DMS153 treated with DMSO at 0.1 percent for 48 hours (cell line): ENCODE data around the gene HOXB1.
"Not testable (repeated sequence)": the region's sequence is repeated elsewhere in the genome, so short reads cannot be mapped to it uniquely, and the experiment has no call there.

Experiments used
- DNase-seq: peaks from one replicate; lab custom pipeline; 2025; ENCODE audit not compliant: unreplicated experiment; lab: John Stamatoyannopoulos, UW

The HOXB1 gene

GRCh38 chr17:48499735-48500434 is 30.9 kb downstream of the HOXB1 start:
- no peak for DNase-seq

GRCh38 chr17:48499248-48499647 is 31.6 kb downstream of the HOXB1 start:
- no peak for DNase-seq

DNA sequence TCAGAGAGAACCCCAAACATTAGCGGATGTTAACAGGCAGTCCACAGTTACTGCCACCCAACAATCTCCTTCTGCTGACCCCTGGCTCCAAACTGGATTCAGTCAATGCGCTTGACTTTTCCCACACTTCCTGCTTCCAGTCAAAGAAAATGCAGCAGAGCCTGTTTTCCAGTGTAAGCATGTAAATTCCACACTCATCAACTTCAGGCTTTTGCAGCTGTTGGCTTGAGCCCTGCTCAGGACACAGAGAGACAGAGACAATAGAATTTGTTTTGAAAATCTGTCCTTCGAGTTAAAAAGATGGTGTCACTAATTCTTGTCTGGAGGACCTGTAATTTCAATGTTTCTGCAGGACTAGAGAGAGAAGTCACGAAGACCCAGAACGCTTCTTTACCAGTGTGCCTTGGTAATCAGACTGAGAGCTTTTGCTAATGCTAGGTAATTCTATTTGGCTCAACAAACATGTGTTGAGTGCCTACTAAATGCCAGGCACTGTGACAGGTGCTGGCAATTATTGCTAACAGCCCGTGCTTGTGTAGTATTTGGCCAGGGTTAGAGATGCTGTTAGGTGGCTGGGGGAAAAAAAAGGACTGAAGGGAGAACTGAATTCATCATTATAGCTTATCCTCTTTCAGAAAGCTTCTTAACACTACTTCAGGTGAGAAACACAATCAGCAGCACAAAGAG is 32.5 kb downstream of the HOXB1 start:
- no peak for DNase-seq

DNA sequence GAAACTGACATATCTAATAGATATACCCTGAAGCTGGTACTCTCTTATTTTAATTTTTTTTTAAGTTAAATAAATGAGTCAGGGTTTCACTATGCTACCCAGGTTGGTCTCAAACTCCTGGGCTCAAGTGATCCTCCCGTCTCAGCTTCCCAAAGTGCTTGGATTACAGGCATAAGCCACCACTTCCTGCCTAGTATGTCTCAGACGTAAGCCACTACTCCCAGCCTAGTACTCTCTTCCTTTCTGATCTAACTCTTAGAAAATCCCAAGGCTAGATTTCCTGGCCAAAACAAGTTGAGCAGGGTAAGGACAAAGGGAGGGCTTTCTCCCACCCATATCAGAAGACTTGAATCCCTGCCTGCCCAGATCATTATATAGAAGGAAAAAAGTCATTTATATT is 33.7 kb downstream of the HOXB1 start:
- no peak for DNase-seq

GRCh38 chr17:48494335-48494734 is 36.5 kb downstream of the HOXB1 start:
- no peak for DNase-seq

DNA sequence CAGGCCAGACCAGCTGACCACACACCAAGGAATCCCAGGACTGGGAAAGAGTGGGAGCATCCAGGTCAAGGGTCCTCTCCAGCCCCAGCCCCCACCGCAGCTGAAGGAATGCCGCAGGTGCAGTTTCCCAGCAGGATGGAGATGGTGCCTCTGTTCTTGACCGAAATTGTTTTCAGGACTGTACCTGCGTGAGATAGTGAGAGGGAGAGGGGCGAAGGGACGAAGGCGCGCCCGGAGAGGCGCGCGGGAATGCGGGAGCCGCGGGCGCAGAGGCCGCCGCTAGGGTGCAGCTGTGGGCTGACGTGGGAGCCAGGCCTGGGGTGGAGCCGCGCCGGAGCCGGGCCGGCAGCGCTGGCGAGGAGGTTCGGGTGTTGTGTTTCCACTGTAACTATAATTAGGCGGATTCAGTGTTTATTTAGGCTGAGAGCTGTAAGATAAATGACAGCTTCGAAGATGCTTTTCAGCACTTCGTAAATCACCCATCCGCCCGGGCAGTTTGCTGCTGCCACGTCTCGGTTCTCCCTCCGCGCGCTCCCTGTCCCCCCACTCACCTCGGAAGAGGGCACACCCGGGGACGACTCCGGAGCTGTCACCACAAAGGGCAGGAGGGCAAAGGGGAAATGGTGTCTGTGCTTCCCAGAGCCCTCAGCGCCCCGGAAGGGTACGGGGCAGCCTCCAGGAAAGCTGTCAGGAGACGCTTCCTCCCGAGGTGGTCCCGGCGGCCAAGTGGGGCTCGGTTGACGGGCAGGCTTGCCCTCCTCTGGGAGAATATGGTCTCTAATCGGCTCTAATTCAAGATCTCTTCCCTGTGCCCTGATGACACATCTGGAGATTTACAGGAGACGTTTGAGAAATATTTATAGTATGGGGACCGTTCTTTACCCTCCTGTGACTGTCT is 38.2 kb downstream of the HOXB1 start:
- peak; percentile 76 for DNase-seq

DNA sequence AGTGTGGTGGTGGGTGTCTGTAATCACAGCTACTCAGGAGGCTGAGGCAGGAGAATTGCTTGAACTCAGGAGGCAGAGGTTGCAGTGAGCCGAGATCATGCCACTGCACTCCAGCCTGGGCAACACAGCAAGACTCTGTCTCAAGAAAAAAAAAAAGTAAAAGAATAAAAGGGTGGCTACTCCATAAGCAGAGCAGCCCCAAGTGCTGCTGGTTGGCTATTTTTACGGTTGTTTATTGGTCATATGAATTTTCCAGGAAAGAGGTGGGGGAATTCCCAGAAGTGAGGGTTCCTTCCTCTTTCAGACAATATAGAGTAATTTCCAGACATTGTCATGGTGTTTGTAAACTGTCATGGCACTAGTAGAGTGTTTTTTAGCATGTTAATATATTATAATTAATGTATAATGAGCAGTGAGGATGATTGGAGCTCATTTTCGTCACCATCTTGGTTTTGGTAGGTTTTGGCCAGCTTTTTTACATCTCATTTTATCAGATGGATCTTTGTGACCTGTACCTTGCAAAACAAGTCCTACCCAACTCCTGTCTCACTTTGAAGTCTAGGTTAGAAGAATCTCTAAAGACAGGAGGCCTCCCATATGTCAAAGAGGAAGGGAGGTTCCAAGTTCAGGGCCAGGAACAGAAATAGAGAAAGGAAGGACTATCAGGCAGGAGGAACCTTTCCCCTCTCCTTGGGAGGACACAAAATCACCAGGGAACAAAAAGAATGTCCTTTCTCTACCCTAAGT is 39.1 kb downstream of the HOXB1 start:
- DNase-seq: no peak

- DNase-seq: no peak
These were observed 40.3 kb downstream of the HOXB1 start for GRCh38 chr17:48490451-48490892.

- no peak for DNase-seq
These were observed 41.0 kb downstream of the HOXB1 start for GRCh38 chr17:48489781-48490180.

GRCh38 chr17:48488548-48489106 is 42.2 kb downstream of the HOXB1 start:
- DNase-seq: no peak

DNA sequence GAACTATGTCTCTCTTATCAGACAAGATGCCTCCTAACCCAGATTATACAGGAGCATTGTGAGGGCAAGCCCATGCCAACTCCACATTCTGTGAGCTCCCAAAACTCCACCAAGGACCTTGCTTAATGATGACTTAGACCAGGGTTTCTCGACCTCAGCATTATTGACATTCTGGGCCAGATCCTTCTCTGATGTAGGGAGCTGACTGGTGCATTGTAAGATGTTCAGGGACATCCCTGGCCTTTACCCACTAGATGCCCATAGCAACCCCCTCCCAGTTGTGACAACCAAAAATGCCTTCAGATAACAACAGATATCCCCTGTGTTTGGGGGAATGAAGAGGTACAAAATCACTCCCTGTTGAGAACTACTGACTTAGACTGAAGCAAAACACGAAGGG is 43.6 kb downstream of the HOXB1 start:
- no peak for DNase-seq

- DNase-seq: no peak
These were observed 44.3 kb downstream of the HOXB1 start for GRCh38 chr17:48486557-48486956.

GRCh38 chr17:48484850-48485249 is 46.0 kb downstream of the HOXB1 start:
- DNase-seq: no peak

GRCh38 chr17:48484256-48484655 is 46.6 kb downstream of the HOXB1 start:
- no peak for DNase-seq

DNA sequence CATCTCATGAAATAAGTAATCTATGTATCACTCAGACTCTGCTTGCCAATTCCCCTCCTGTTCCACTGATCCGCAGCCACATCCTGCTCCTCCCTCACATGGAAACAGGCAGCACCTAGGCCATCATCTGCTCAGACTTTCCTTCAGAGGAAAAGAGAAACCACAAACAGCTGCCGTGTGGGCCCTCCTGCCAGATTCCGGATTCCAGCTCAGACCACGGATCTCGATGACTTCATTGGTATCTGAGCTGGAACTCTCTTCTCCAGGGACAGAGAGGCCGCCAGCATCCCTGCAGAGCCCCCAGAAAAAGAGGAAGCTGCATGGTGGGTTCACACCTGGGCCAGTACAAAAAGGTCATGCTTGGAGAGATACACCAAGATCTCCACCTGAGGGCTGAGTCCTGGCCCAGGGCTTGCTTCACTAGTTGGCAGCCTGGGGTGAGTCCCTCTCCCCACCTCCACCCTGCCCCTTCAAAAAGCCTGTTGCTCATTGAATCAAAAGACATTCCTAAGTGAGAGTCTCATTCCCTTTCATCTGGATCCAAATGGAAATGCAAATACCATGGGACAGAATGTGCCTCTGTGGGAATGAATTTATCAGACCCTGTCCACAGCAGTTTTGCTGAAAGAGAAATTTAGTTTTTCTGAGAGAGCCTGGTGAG is 47.2 kb downstream of the HOXB1 start:
- no peak for DNase-seq

GRCh38 chr17:48483004-48483403 is 47.8 kb downstream of the HOXB1 start:
- no peak for DNase-seq

GRCh38 chr17:48482301-48482700 is 48.5 kb downstream of the HOXB1 start:
- DNase-seq: not testable (repeated sequence)

DNA sequence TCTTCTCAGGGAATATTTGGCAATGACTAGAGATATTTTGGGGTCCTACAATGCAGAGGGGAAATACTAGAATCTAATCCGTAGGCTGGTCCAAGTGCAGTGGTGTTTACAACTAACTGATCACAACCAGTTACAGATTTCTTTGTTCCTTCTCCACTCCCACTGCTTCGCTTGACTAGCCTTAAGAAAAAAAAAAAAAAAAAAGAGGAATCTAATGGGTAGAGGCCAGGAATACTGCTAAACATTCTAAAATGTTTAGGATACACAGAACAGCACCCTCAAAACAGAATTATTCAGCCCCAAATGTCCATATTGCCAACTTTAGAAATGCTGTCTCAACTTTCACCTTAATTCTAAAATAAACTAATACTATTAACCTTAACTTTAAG is 51.8 kb downstream of the HOXB1 start:
- no peak for DNase-seq
